HepG2 (cell line): ENCODE data around the gene INO80B. TPM values are rescaled to one million over a fixed set of nuclear protein-coding genes. Genes with fewer than 3 reads are reported as not detected.

ENCODE experiments used
- ARNT2 ChIP-seq: sonication (generic); formaldehyde crosslinking; IDR thresholded peaks from 2 replicates; pipeline ENCODE4 v1.8.0; 2022; ENCODE audit warnings: mild to moderate bottlenecking, low read depth, missing genetic modification reagents, moderate library complexity
- CSRNP2 ChIP-seq: sonication (generic); formaldehyde crosslinking; conservative IDR thresholded peaks from 2 replicates; pipeline ENCODE4 v1.8.0; 2022; ENCODE audit warnings: low read depth, missing genetic modification reagents
- ERF ChIP-seq: IDR thresholded peaks from 2 replicates; pipeline ENCODE4 v1.6.1; 2018; ENCODE audit warnings: missing biosample characterization, missing genetic modification reagents
- HDAC2 ChIP-seq: sonication (generic); formaldehyde crosslinking; IDR thresholded peaks from 2 replicates; pipeline ENCODE4 v1.4.0; 2020; ENCODE audit warnings: missing genetic modification reagents
- KDM5B ChIP-seq: sonication (generic); formaldehyde crosslinking; IDR thresholded peaks from 2 replicates; pipeline ENCODE4 v1.4.0; 2020; ENCODE audit warnings: missing genetic modification reagents, mild to moderate bottlenecking, borderline replicate concordance
- KLF15 ChIP-seq: sonication (generic); formaldehyde crosslinking; IDR thresholded peaks from 2 replicates; pipeline ENCODE4 v1.8.1; 2023; ENCODE audit warnings: borderline replicate concordance, mild to moderate bottlenecking, inconsistent platforms, missing genetic modification reagents, mixed read lengths
- MAX ChIP-seq: IDR thresholded peaks from 2 replicates; pipeline ENCODE4 v1.6.1; 2012; ENCODE audit warnings: inconsistent platforms
- MED1 ChIP-seq: sonication (generic); formaldehyde crosslinking; IDR thresholded peaks from 2 replicates; pipeline ENCODE4 v1.4.0; 2020; ENCODE audit warnings: missing genetic modification reagents
- NBN ChIP-seq: fragments of 450-650 bp; conservative IDR thresholded peaks from 2 replicates; pipeline ENCODE4 v1.6.1; 2017
- NFYC ChIP-seq: IDR thresholded peaks from 2 replicates; pipeline ENCODE4 v1.6.1; 2016; ENCODE audit warnings: missing genetic modification reagents, missing compliant biosample characterization
- NR2F1 ChIP-seq, 2 experiments: fragments of 450-650 bp in 1 of 2; formaldehyde crosslinking in 1 of 2; IDR thresholded peaks; 2 replicates each; pipeline versions ENCODE4 v1.5.0 to v1.6.1; 2016 to 2020; ENCODE audit warnings: mild to moderate bottlenecking in 1 of 2, missing compliant biosample characterization in 1 of 2, missing genetic modification reagents in 1 of 2, moderate library complexity in 1 of 2
- PRMT3 ChIP-seq: sonication (generic); formaldehyde crosslinking; IDR thresholded peaks from 2 replicates; pipeline ENCODE4 v1.8.1; 2022; ENCODE audit warnings: low read depth, mild to moderate bottlenecking, moderate library complexity, missing genetic modification reagents, borderline replicate concordance
- SOX13 ChIP-seq, 3 experiments: fragments of 450-650 bp in 1 of 3; sonication (generic) in 1 of 3; formaldehyde crosslinking in 1 of 3; IDR thresholded peaks in 2 of 3; conservative IDR thresholded peaks in 1 of 3; 2 replicates each; pipeline versions ENCODE4 v1.5.0 to v1.6.1; 2016 to 2020; ENCODE audit warnings: antibody characterized with exemption in 1 of 3, mild to moderate bottlenecking in 1 of 3, missing compliant biosample characterization in 1 of 3, missing genetic modification reagents in 1 of 3, moderate library complexity in 1 of 3
- TRIM24 ChIP-seq: sonication (generic); formaldehyde crosslinking; IDR thresholded peaks from 2 replicates; pipeline ENCODE4 v1.8.0; 2022; ENCODE audit warnings: mild to moderate bottlenecking, missing genetic modification reagents
- U2AF2 ChIP-seq: fragments of 200-400 bp; formaldehyde crosslinking; IDR thresholded peaks from 2 replicates; pipeline ENCODE4 v1.6.1; 2017; ENCODE audit warnings: low read depth, mild to moderate bottlenecking, low read length
- ZBTB2 ChIP-seq: sonication (generic); formaldehyde crosslinking; IDR thresholded peaks from 2 replicates; pipeline ENCODE4 v1.8.0; 2022; ENCODE audit warnings: low read depth, missing genetic modification reagents
- ZBTB3 ChIP-seq: sonication (generic); formaldehyde crosslinking; IDR thresholded peaks from 2 replicates; pipeline ENCODE4 v1.4.0; 2020; ENCODE audit warnings: low read depth, mild to moderate bottlenecking, moderate library complexity, missing genetic modification reagents, borderline replicate concordance
- ZBTB8A ChIP-seq: sonication (generic); formaldehyde crosslinking; IDR thresholded peaks from 2 replicates; pipeline ENCODE4 v1.4.0; 2020; ENCODE audit warnings: mild to moderate bottlenecking, low read depth, missing genetic modification reagents, borderline replicate concordance
- ZFP90 ChIP-seq: sonication (generic); formaldehyde crosslinking; IDR thresholded peaks from 2 replicates; pipeline ENCODE4 v1.8.0; 2022; ENCODE audit warnings: missing genetic modification reagents, mild to moderate bottlenecking, inconsistent platforms, borderline replicate concordance
- ZNF282 ChIP-seq: fragments of 450-650 bp; IDR thresholded peaks from 2 replicates; pipeline ENCODE4 v1.6.1; 2018; ENCODE audit not compliant: partially characterized antibody
- ZNF333 ChIP-seq: sonication (generic); formaldehyde crosslinking; IDR thresholded peaks from 2 replicates; pipeline ENCODE4 v1.4.0; 2020; ENCODE audit warnings: mild to moderate bottlenecking, missing genetic modification reagents, borderline replicate concordance
- ZNF550 ChIP-seq: sonication (generic); formaldehyde crosslinking; IDR thresholded peaks from 2 replicates; pipeline ENCODE4 v1.4.0; 2020; ENCODE audit warnings: mild to moderate bottlenecking, missing genetic modification reagents, borderline replicate concordance
- ZNF552 ChIP-seq: sonication (generic); formaldehyde crosslinking; IDR thresholded peaks from 2 replicates; pipeline ENCODE4 v1.9.0; 2022; ENCODE audit warnings: missing genetic modification reagents, mild to moderate bottlenecking, borderline replicate concordance
- ZNF616 ChIP-seq: sonication (generic); formaldehyde crosslinking; IDR thresholded peaks from 2 replicates; pipeline ENCODE4 v1.5.0; 2020; ENCODE audit warnings: low read depth, mild to moderate bottlenecking, missing genetic modification reagents
- ZNF619 ChIP-seq: sonication (generic); formaldehyde crosslinking; IDR thresholded peaks from 2 replicates; pipeline ENCODE4 v1.4.0; 2020; ENCODE audit warnings: mild to moderate bottlenecking, missing genetic modification reagents
- polyA plus RNA-seq, 8 experiments: library from polyadenylated mRNA; depleted of rRNA in 3 of 8; stranded (reverse) in 7 of 8; unstranded in 1 of 8; fragments of >200 nt; fragmentation: Illumina TruSeq in 4 of 8; extraction: Trizol in 4 of 8; gene quantifications; 2 replicates each; pipeline versions ENCODE4 v1.2.1 to v1.2.3, GENCODE V29; 2011 to 2016; ENCODE audit warnings: low read depth in 4 of 8, missing spikeins in 1 of 8, mixed read lengths in 1 of 8; ENCODE audit not compliant: insufficient read depth in 1 of 8
- total RNA-seq, 5 experiments: library from RNA; depleted of rRNA; stranded (reverse); fragments of >200 nt; fragmentation: Illumina TruSeq; extraction: Trizol; gene quantifications; 2 replicates each; pipeline ENCODE4 v1.2.3, GENCODE V29; 2016; ENCODE audit warnings: low read depth in 1 of 5

The INO80B gene
- total and polyA plus RNA-seq, 2 of the 13 experiments (the other 11 are each of a cell fraction or from before 2014, with no cell fraction given) = 6.2 to 14.5 TPM

DNA sequence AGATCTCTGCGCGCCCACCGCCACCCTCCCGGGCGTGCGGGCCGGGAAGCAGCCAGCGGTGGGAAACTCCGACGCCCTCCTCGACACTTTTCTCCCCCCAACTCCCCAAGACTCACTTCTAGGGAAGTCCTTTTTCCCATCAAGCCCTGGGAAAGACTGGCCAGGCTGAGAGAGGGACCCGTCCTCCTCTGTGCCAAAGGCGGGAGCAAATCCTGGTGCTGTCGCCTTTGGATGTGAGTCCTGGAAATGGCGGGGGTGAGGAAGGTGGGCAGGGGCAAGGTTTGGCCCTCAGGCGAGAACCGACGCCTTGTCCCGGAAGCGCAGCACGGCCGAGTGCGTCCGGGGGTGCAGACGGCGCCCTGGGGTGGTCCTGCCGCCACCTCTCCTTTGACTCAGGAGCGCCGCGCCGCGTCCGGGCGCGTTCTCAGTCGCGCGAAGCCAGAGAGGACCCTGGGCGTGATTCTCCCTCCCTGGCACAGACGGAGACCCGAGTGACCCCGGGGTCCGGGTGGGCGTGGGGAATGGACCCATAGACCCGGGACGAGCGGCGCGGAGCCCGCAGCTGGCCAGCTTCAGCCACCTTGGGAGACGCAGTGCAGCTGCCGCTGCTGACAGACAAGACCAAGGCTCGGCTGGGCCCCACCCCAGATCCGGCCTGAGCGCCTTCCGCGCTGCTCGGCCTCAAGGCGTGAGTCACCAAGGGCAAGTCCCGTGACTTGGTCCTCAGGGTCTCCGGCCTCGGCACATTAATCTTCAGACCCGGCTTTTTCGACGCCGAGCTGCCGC, 48.0 kb downstream of the INO80B start (continued):
- TF ChIP-seq ZFP90 (CRISPR knock-in tag) (peak; percentile 73), NBN (no peak), CSRNP2 (CRISPR knock-in tag) (no peak), U2AF2 (no peak; the same call in 1 of the 2 replicates), TRIM24 (CRISPR knock-in tag) (no peak), ZNF619 (CRISPR knock-in tag) (peak; percentile 15; the same call in 1 of the 2 replicates), ARNT2 (CRISPR knock-in tag) (peak; percentile 91), ZNF552 (no peak), NFYC (CRISPR knock-in tag) (no peak), KDM5B (peak; percentile 86), ZBTB8A (CRISPR knock-in tag) (no peak; the same call in 1 of the 2 replicates), ERF (CRISPR knock-in tag) (no peak; the same call in 1 of the 2 replicates), KLF15 (CRISPR knock-in tag) (peak; percentile 81; the same call in 1 of the 2 replicates), ZNF616 (CRISPR knock-in tag) (no peak), SOX13 (IDR thresholded peaks at IDR 0.05) (peak; percentile 35; the same call in 1 of the 2 replicates), SOX13 (CRISPR knock-in tag; conservative IDR thresholded peaks at IDR 0.05 in 1 of 2, IDR thresholded peaks at IDR 0.05 in 1 of 2) (peak in 1 of 2 experiments; percentile 3; a peak in 1 of 4 replicates), MAX (no peak), ZBTB3 (0 out of 2 replicates have a peak, but pooled peaks have one; percentile 5), ZNF333 (CRISPR knock-in tag) (peak; percentile 91; the same call in 1 of the 2 replicates), ZNF282 (no peak), PRMT3 (peak; percentile 56; the same call in 1 of the 2 replicates), ZNF550 (CRISPR knock-in tag) (no peak), MED1 (CRISPR knock-in tag) (peak; percentile 48), NR2F1 (CRISPR knock-in tag; IDR thresholded peaks at IDR 0.05) (no peak), ZBTB2 (CRISPR knock-in tag) (no peak), HDAC2 (peak; percentile 8)
